Measurements from ENCODE around the gene KRTAP3-1.

Gene KRTAP3-1

DNA sequence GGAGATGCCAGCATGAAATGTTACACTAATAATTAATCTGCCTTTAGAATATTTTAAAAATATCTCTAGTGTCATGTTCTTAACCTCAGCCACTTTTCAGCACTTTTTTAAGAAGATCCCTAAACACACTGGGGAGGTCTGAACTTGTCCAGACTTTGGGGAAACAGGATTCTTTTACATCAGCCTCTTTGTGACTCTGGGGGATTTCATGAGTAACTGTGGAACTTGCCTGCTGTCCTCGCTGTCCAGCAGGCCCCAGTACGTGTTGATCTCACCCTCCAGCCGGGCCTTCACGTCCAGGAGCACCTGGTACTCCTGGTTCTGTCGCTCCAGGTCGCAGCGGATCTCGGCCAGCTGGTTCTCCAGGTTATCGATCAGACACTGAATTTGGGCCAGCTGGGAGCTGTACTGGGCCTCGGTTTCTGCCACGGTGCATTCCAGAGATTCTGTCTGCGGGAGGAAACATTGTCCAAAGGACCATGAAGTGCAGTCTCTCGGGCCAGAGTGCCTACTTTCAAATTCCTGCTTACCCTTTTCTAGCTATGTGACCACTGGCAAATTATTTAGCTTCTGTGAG is 30.3 kb downstream of the KRTAP3-1 start:
- no peak for DNase-seq (ENCODE audit: low spot score)

- DNase-seq (ENCODE audit: low spot score): no peak
Observed at GRCh38 chr17:40975516-40975915, 33.4 kb downstream of the KRTAP3-1 start.

DNA sequence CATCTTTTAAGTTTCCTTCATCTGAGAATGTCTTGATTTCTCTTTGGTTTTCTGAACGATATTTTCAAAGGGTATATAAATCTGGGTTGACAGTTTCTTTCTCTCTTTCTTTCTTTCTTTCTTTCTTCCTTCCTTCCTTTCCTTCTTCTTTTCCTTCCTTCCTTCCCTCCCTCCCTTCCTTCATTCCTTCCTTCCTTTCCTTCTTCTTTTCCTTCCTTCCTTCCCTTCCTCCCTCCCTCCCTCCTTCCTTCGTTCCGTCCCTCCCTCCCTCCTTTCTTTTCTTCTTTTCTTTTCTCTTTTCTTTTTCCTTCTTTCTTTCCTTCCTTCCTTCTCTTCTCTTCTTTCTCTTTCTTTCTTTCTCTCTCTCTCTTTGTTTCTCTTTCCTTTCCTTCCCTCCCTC is 34.6 kb downstream of the KRTAP3-1 start:
- DNase-seq (ENCODE audit: low spot score): no peak

DNA sequence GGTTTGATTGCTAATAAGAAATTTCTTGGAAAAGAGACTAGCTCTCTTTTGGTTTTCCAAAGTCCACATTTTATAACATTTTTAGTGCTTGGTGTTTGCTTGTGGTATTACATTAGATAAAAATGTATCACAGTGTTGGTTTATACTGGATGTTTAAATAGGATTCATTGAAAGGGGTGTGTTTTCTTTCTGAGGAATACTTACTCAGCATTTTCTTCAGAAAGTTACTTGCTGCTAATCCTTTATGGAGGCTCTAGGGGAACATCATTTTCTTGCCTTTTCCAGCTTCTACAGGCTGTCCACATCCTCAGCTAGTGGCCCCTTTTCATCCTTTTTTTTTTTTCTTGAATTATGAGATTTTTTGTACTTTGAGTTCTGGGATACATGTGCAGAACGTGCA is 41.3 kb downstream of the KRTAP3-1 start:
- no peak for DNase-seq (ENCODE audit: low spot score)

- no peak for DNase-seq (ENCODE audit: low spot score)
Observed at GRCh38 chr17:40966848-40967247, 42.1 kb downstream of the KRTAP3-1 start, which contains the start of gene KRT39. KRT39 (minus strand) TSS chr17:40966948; CDS start chr17:40966856, 92 bp downstream.

- DNase-seq (ENCODE audit: low spot score): peak; percentile 14
Observed at GRCh38 chr17:40963838-40964237, 45.1 kb downstream of the KRTAP3-1 start.

DNA sequence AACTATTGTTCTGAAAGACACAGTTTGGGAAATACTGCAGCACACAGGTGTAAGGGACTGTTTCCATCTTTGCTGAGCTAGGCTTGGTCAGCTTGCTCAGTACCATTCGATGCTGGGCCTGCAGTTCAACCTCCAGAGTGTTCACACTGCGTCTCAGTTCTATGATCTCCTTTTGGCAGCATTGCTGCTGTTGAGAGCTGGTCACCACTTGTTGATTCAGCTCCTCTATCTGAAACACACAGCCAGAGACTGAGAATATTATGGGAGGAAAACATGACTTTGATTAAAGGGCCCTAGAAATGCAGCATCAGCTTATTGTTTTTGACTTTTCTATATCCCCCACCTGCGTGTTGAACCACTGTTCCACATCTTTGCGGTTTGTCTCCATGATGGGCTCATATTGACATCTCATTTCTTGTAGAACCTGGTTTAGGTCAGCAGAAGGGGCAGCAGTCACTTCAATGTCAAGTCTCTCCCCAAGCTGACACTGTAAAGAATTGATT is 46.8 kb downstream of the KRTAP3-1 start:
- DNase-seq (ENCODE audit: low spot score): no peak

DNA sequence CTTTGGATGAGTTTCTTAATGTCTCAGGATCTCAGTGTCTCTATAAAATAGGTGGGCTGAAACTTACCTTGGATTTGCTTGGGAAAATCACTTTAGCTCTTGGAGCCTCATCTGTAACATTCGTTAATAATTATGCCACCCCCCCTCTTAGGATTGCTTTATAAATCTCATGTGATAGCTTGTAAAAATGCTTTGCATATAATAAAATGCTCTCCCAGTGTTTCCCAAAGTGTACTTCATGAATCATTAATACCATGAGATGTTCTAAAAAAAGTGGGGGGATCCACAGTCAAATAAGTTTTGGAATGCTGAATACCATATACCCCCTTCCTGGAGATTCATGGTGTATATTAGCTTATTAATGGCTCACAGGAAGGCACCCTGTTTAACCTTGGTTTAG is 47.3 kb downstream of the KRTAP3-1 start:
- no peak for DNase-seq (ENCODE audit: low spot score)

DNA sequence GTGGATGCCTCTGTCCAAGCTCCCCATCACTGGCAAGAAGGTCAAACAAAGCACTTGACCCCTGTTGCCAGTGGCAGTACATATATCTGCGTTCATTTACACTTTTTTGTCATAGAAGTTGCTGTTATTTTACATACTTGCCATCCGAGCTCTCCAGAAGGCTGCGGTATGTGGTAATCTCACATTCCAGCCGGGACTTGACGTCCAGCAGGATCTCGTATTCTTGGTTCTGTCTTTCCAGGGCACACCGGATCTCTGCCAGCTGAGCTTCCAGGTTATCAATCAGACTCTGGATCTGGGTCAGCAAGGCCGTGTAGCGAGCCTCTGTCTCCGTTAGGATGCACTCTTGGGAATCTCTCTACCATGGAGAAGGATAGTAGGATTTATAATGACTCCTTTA is 48.8 kb downstream of the KRTAP3-1 start:
- no peak for DNase-seq (ENCODE audit: low spot score)
